A673 (cell line): ENCODE measurements around the gene CNIH2. TPM values are rescaled to one million over a fixed set of nuclear protein-coding genes. Genes with fewer than 3 reads are reported as not detected.

Source experiments
- BruUV-seq: library from RNA; stranded (reverse); fragments of 400-500 nt; replicated peaks from 2 replicates; lab custom pipeline; 2021; lab: Mats Ljungman, UMichigan
- CTCF ChIA-PET: fragments of 300-600 bp; sonication (Branson Sonifier 250); formaldehyde crosslinking; loops from one replicate; lab custom pipeline; 2022; ENCODE audit warnings: antibody characterized with exemption; lab: Charles Lee
- POLR2A ChIA-PET: fragments of 300-600 bp; sonication (Branson Sonifier 250); formaldehyde crosslinking; loops from one replicate; lab custom pipeline; 2022; ENCODE audit warnings: antibody characterized with exemption; ENCODE audit not compliant: low non-redundant PET; lab: Charles Lee
- DNase-seq: peaks from one replicate; pipeline ENCODE4 v3.0.0-alpha.2; 2015; ENCODE audit warnings: low spot score
- H3K27ac ChIP-seq: fragments of 200-600 bp; sonication (generic); 2 replicates; pipeline ENCODE4 v1.5.1; 2016; ENCODE audit warnings: mixed run types, low read depth, mild to moderate bottlenecking, mixed read lengths, antibody characterized with exemption, low read length; ENCODE audit not compliant: poor library complexity, severe bottlenecking
- H3K27me3 ChIP-seq: fragments of 200-600 bp; sonication (generic); replicated peaks from 2 replicates; pipeline ENCODE4 v1.6.1; 2017; ENCODE audit warnings: mixed run types, low read depth, mild to moderate bottlenecking, mixed read lengths, antibody characterized with exemption, low read length; ENCODE audit not compliant: insufficient read depth, poor library complexity
- H3K36me3 ChIP-seq: fragments of 200-600 bp; sonication (generic); 2 replicates; pipeline ENCODE4 v1.6.1; 2016; ENCODE audit warnings: mixed run types, mild to moderate bottlenecking, mixed read lengths, antibody characterized with exemption, low read length; ENCODE audit not compliant: insufficient read depth, poor library complexity, severe bottlenecking
- H3K4me1 ChIP-seq: fragments of 200-600 bp; sonication (generic); 2 replicates; pipeline ENCODE4 v1.6.1; 2017; ENCODE audit warnings: mixed run types, mild to moderate bottlenecking, mixed read lengths, antibody characterized with exemption, low read length; ENCODE audit not compliant: insufficient read depth, poor library complexity, severe bottlenecking
- H3K4me3 ChIP-seq: fragments of 200-600 bp; sonication (generic); 2 replicates; pipeline ENCODE4 v1.5.1; 2016; ENCODE audit warnings: low read depth, mixed run types, mild to moderate bottlenecking, mixed read lengths, low read length; ENCODE audit not compliant: poor library complexity, severe bottlenecking
- H3K9me3 ChIP-seq: fragments of 200-600 bp; sonication (generic); 2 replicates; pipeline ENCODE4 v1.6.1; 2016; ENCODE audit warnings: mixed run types, low read depth, mild to moderate bottlenecking, mixed read lengths, antibody characterized with exemption, low read length; ENCODE audit not compliant: poor library complexity, severe bottlenecking
- EZH2 ChIP-seq: fragments of 200-600 bp; sonication (generic); IDR thresholded peaks from 2 replicates; pipeline ENCODE4 v1.6.1; 2017; ENCODE audit warnings: borderline replicate concordance, low read depth, mild to moderate bottlenecking, mixed read lengths, antibody characterized with exemption, low read length; ENCODE audit not compliant: poor library complexity, severe bottlenecking
- intact Hi-C: fragments of 100-400 bp; cut with micrococcal nuclease; formaldehyde crosslinking; loops from one replicate; pipeline ENCODE4 v1.10.0; 2022; ENCODE audit not compliant: unreplicated experiment
- total RNA-seq: library from RNA; stranded (reverse); gene quantifications from 2 replicates; pipeline ENCODE4 v1.2.3, GENCODE V29; 2021
- TF ChIP-seq, protein P1 (sequence below): fragments of 300-800, 200-600 bp; sonication (generic); conservative IDR thresholded peaks from 2 replicates; pipeline ENCODE4 v1.5.1; 2017; ENCODE audit warnings: low read depth, mild to moderate bottlenecking, antibody characterized with exemption, low read length, moderate library complexity, mixed read lengths

CNIH2 gene
- total RNA-seq, 1 experiment from 2014 or later = 13.7 TPM

DNA sequence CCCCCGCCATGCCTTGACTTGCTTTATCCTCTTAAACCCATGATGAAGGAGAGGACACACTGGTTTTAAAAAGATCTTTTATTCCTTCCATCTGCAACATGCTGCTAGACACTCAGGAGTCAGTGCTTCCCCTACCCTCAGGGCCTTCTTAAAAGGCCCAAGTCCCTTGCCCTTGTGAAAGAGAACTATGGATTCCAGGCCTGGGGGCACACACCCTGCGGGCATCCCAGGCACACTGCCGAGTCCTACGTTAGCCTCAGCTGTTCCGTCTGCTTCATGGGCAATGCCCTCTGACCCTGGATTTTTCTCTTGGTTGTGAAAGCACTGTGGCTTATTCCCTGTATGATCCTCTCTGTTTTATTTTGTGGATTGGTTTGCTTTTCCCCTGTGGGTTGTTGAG, 44.7 kb upstream of the CNIH2 start:
- intact Hi-C loops = no loop called here
- Histone ChIP-seq H3K9me3 (no peaks in the 10 kb centered on the region), H3K4me1 (peaks cover 4% of the 10 kb centered on the region), H3K27ac (no peak overlapping the region), H3K4me3 (no peak overlapping the region), H3K27me3 (no peaks in the 10 kb centered on the region), H3K36me3 (peaks cover 13% of the 10 kb centered on the region)
- DNase-seq = no peak
- BruUV-seq = no TSS peak
- ChIA-PET CTCF (no interaction called here), POLR2A (no interaction called here)
- TF ChIP-seq, protein P1, sequence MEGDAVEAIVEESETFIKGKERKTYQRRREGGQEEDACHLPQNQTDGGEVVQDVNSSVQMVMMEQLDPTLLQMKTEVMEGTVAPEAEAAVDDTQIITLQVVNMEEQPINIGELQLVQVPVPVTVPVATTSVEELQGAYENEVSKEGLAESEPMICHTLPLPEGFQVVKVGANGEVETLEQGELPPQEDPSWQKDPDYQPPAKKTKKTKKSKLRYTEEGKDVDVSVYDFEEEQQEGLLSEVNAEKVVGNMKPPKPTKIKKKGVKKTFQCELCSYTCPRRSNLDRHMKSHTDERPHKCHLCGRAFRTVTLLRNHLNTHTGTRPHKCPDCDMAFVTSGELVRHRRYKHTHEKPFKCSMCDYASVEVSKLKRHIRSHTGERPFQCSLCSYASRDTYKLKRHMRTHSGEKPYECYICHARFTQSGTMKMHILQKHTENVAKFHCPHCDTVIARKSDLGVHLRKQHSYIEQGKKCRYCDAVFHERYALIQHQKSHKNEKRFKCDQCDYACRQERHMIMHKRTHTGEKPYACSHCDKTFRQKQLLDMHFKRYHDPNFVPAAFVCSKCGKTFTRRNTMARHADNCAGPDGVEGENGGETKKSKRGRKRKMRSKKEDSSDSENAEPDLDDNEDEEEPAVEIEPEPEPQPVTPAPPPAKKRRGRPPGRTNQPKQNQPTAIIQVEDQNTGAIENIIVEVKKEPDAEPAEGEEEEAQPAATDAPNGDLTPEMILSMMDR = no peak
- TF ChIP-seq EZH2 = no peak

DNA sequence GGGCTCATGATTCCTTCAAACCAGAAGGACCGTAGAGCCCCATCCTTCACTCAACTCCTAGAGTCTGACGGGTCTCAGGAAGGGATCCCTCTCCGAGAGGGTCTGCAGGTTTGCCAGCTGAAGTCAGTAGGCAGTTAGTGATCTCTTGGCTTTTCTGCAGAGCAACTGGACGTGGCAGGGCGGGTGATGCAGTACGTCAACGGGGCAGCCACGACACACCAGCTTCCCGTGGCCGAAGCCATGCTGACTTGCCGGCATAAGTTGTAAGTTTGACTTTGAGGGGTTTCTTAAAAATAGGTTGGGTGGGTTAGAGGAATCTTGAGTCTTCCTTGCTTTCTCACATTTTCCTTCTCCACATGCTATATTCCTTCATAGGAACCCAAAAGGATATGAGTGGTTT, 42.8 kb upstream of the CNIH2 start:
- H3K36me3 ChIP-seq = peaks cover 13% of the 10 kb centered on the region
- no peaks in the 10 kb centered on the region for H3K4me1 ChIP-seq
- ChIA-PET CTCF (interaction anchor here (0.6 kb wide), 1 partner anchor 17 kb away, joined by 3 read pairs; no protein-coding TSS in a partner anchor), POLR2A (no interaction called here)
- no TSS peak for BruUV-seq
- no peak overlapping the region for H3K27ac ChIP-seq
- H3K9me3 ChIP-seq = no peaks in the 10 kb centered on the region
- no peaks in the 10 kb centered on the region for H3K27me3 ChIP-seq
- H3K4me3 ChIP-seq = no peak overlapping the region
- intact Hi-C loops = no loop called here
- no peak for DNase-seq
- TF ChIP-seq, protein P1 = no peak
- no peak for TF ChIP-seq EZH2

DNA sequence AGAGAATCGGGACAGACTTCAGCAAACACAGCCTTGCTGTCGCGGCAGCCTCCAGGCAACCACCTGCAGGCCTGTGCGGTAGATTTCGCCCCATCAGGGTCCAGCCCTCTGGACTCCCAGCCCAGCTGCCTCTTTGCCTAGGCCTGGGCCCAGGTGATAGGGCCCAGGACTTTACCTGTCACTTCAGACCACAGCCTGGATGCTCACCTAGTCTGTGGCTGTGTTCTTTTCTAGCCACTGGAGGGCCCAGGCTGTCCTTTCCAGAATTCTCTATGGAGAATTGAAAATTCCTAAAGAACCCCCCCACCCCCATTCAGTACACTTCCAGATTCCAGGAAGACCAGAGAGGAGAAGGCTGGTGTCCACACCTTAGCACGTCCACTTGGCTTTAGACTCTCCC, 40.1 kb upstream of the CNIH2 start:
- Histone ChIP-seq H3K4me3 (no peak overlapping the region), H3K4me1 (no peaks in the 10 kb centered on the region), H3K36me3 (peaks cover 5% of the 10 kb centered on the region), H3K27me3 (no peaks in the 10 kb centered on the region), H3K27ac (no peak overlapping the region), H3K9me3 (no peaks in the 10 kb centered on the region)
- no peak for DNase-seq
- BruUV-seq = no TSS peak
- TF ChIP-seq, protein P1 = no peak
- no peak for TF ChIP-seq EZH2
- POLR2A ChIA-PET = interaction anchor here (0.5 kb wide), 1 partner anchor 119 kb away, joined by 3 read pairs; no protein-coding TSS in a partner anchor
- intact Hi-C loops = no loop called here
- CTCF ChIA-PET = no interaction called here
